ENCODE results near the gene UFC1. TPM values are rescaled to one million over a fixed set of nuclear protein-coding genes. Genes with fewer than 3 reads are reported as not detected.
"Not testable (repeated sequence)": the region's sequence is repeated elsewhere in the genome, so short reads cannot be mapped to it uniquely, and the experiment has no call there.

Gene UFC1
- total RNA-seq, 5 donors from 2014 or later (not counting 1 experiment from before 2014, with no cell fraction given), result 82.9 to 109 (median 93.8) TPM

GRCh38 chr1:161115132-161115711 lies 38.6 kb upstream of the UFC1 start:
- Mint-ChIP-seq H3K27ac (peak overlapping the region in 1 of 2 donors; percentile 44), H3K4me3 (peak overlapping the region in 2 of 3 donors; percentile 89 to 96), H3K36me3 (peaks cover 9% of the 10 kb centered on the region), H3K27me3 (no peaks in the 10 kb centered on the region), H3K4me1 (peaks cover 77 to 80% (median 78%) of the 10 kb centered on the region in 3 donors), H3K9me3 (no peaks in the 10 kb centered on the region)
- ATAC-seq (replicated peaks in 1 of 4) (no peak), DNase-seq (no peak)
- ChIA-PET CTCF (no interaction called here), POLR2A (interaction anchor here in 1 of 2 donors (1.2 kb wide), 1 partner anchor 10 kb away, joined by 3 read pairs; no protein-coding TSS in a partner anchor)
- no peaks in the 10 kb centered on the region for H3K9me3 ChIP-seq
- H3K4me1 ChIP-seq (ENCODE audit: control insufficient read depth in 1 of 2, extremely low read depth in 1 of 2, insufficient read depth in 2 of 2, low read length in 2 of 2), result peaks cover 25 to 42% of the 10 kb centered on the region in 2 experiments
- peaks cover 5 to 18% of the 10 kb centered on the region in 2 donors for H3K36me3 ChIP-seq (ENCODE audit: control insufficient read depth in 2 of 2, extremely low read depth in 1 of 2, insufficient read depth in 1 of 2, low read length in 1 of 2)
- WGBS (ENCODE audit: insufficient coverage), result 79% methylated on average over 10 of the region's 12 CpGs
- no peak overlapping the region for H3K4me3 ChIP-seq (ENCODE audit: control insufficient read depth in 1 of 2, extremely low read depth in 1 of 2, low read length in 1 of 2)
- H3K27me3 ChIP-seq (replicated peaks in 1 of 2; ENCODE audit: control insufficient read depth in 2 of 2, extremely low read depth in 1 of 2, insufficient read depth in 2 of 2, low read length in 1 of 2), result no peaks in the 10 kb centered on the region
- H3K27ac ChIP-seq (ENCODE audit: low read length), result no peak overlapping the region

GRCh38 chr1:161115961-161116360 lies 37.8 kb upstream of the UFC1 start:
- Mint-ChIP-seq H3K27ac (peak overlapping the region in 1 of 2 donors; percentile 2), H3K36me3 (peaks cover 12% of the 10 kb centered on the region), H3K4me3 (peak overlapping the region; percentile 89 to 96 (median 92)), H3K4me1 (peaks cover 77 to 82% (median 80%) of the 10 kb centered on the region in 3 donors)
- H3K9me3 ChIP-seq; H3K4me3 ChIP-seq (ENCODE audit: control insufficient read depth in 1 of 2, extremely low read depth in 1 of 2, low read length in 1 of 2); H3K27me3 Mint-ChIP-seq; H3K27ac ChIP-seq (ENCODE audit: low read length); POLR2A ChIA-PET; ATAC-seq (replicated peaks in 1 of 4); H3K9me3 Mint-ChIP-seq; DNase-seq; H3K27me3 ChIP-seq (replicated peaks in 1 of 2; ENCODE audit: control insufficient read depth in 2 of 2, extremely low read depth in 1 of 2, insufficient read depth in 2 of 2, low read length in 1 of 2): not testable (repeated sequence)
- peaks cover 8 to 25% of the 10 kb centered on the region in 2 donors for H3K36me3 ChIP-seq (ENCODE audit: control insufficient read depth in 2 of 2, extremely low read depth in 1 of 2, insufficient read depth in 1 of 2, low read length in 1 of 2)
- WGBS (ENCODE audit: insufficient coverage), result 90% methylated on average over 6 of the region's 6 CpGs
- CTCF ChIA-PET, result interaction anchor here in 1 of 2 donors (0.6 kb wide), 1 partner anchor 29 kb away, joined by 3 read pairs; no protein-coding TSS in a partner anchor
- peaks cover 25 to 42% of the 10 kb centered on the region in 2 experiments for H3K4me1 ChIP-seq (ENCODE audit: control insufficient read depth in 1 of 2, extremely low read depth in 1 of 2, insufficient read depth in 2 of 2, low read length in 2 of 2)

GRCh38 chr1:161117759-161118581 lies 35.8 kb upstream of the UFC1 start, which contains the start of the genes NIT1 and PFDN2:
TSS of gene NIT1 (plus strand) at chr1:161118105. CDS start at chr1:161118177, 72 bp downstream.
TSS of gene PFDN2 (minus strand) at chr1:161118037. CDS start at chr1:161118026, 11 bp downstream.
- peaks cover 31% of the 10 kb centered on the region for H3K36me3 Mint-ChIP-seq
- no peaks in the 10 kb centered on the region for H3K27me3 Mint-ChIP-seq
- H3K36me3 ChIP-seq (ENCODE audit: control insufficient read depth in 2 of 2, extremely low read depth in 1 of 2, insufficient read depth in 1 of 2, low read length in 1 of 2), result peaks cover 11 to 42% of the 10 kb centered on the region in 2 donors
- DNase-seq, result peak; percentile 64 to 92 (median 79)
- peaks cover 22 to 42% of the 10 kb centered on the region in 2 experiments for H3K4me1 ChIP-seq (ENCODE audit: control insufficient read depth in 1 of 2, extremely low read depth in 1 of 2, insufficient read depth in 2 of 2, low read length in 2 of 2)
- POLR2A ChIA-PET, result interaction anchor here (0.6 to 2.1 kb wide), 9 partner anchors 14 to 411 kb away, joined by 3 to 11 read pairs (median 5); partner anchors contain the start of gene DEDD (in 1 of the 2)
- H3K4me3 Mint-ChIP-seq, result peak within 1 kb of the TSS; percentile 89 to 96 (median 92)
- WGBS (ENCODE audit: insufficient coverage), result 0% methylated on average over 52 of the region's 58 CpGs
- H3K27ac Mint-ChIP-seq, result peak within 1 kb of the TSS; percentile 91 to 93
- H3K4me3 ChIP-seq (ENCODE audit: control insufficient read depth in 1 of 2, extremely low read depth in 1 of 2, low read length in 1 of 2), result peak within 1 kb of the TSS; percentile 90 to 100
- CTCF ChIA-PET, result interaction anchor here in 1 of 2 donors (0.6 to 1.5 kb wide), 7 partner anchors 15 to 108 kb away, joined by 3 to 8 read pairs (median 3); partner anchors contain the start of genes DEDD, PPOX and TOMM40L
- no peaks in the 10 kb centered on the region for H3K9me3 ChIP-seq
- H3K27ac ChIP-seq (ENCODE audit: low read length), result peak within 1 kb of the TSS; percentile 89
- H3K9me3 Mint-ChIP-seq, result no peaks in the 10 kb centered on the region
- no peaks in the 10 kb centered on the region for H3K27me3 ChIP-seq (replicated peaks in 1 of 2; ENCODE audit: control insufficient read depth in 2 of 2, extremely low read depth in 1 of 2, insufficient read depth in 2 of 2, low read length in 1 of 2)
- peaks cover 61 to 76% (median 76%) of the 10 kb centered on the region in 3 donors for H3K4me1 Mint-ChIP-seq
- peak; percentile 86 to 89 (median 88) for ATAC-seq (replicated peaks in 1 of 4)

GRCh38 chr1:161119092-161119903 lies 34.5 kb upstream of the UFC1 start:
- H3K4me1 Mint-ChIP-seq, result peaks cover 51 to 63% (median 62%) of the 10 kb centered on the region in 3 donors
- POLR2A ChIA-PET, result interaction anchor here in 1 of 2 donors (0.6 kb wide), 1 partner anchor 46 kb away, joined by 3 read pairs; no protein-coding TSS in a partner anchor
- Histone ChIP-seq H3K9me3 (no peaks in the 10 kb centered on the region), H3K27me3 (replicated peaks in 1 of 2; ENCODE audit: control insufficient read depth in 2 of 2, extremely low read depth in 1 of 2, insufficient read depth in 2 of 2, low read length in 1 of 2) (no peaks in the 10 kb centered on the region), H3K36me3 (ENCODE audit: control insufficient read depth in 2 of 2, extremely low read depth in 1 of 2, insufficient read depth in 1 of 2, low read length in 1 of 2) (peaks cover 15 to 51% of the 10 kb centered on the region in 2 donors), H3K4me3 (ENCODE audit: control insufficient read depth in 1 of 2, extremely low read depth in 1 of 2, low read length in 1 of 2) (no peak overlapping the region), H3K27ac (ENCODE audit: low read length) (peak overlapping the region; percentile 89), H3K4me1 (ENCODE audit: control insufficient read depth in 1 of 2, extremely low read depth in 1 of 2, insufficient read depth in 2 of 2, low read length in 2 of 2) (peaks cover 20 to 42% of the 10 kb centered on the region in 2 experiments)
- peak; percentile 43 to 57 (median 46) for ATAC-seq (replicated peaks in 1 of 4)
- 62% methylated on average over 7 of the region's 10 CpGs for WGBS (ENCODE audit: insufficient coverage)
- CTCF ChIA-PET, result no interaction called here
- peak in 33 of 35 experiments; percentile 22 to 83 (median 57) for DNase-seq
- H3K36me3 Mint-ChIP-seq, result peaks cover 40% of the 10 kb centered on the region
- H3K27me3 Mint-ChIP-seq, result no peaks in the 10 kb centered on the region
- H3K27ac Mint-ChIP-seq, result peak overlapping the region; percentile 91 to 93
- no peaks in the 10 kb centered on the region for H3K9me3 Mint-ChIP-seq
- H3K4me3 Mint-ChIP-seq, result peak overlapping the region; percentile 89 to 96 (median 92)

GRCh38 chr1:161121042-161121650 lies 32.6 kb upstream of the UFC1 start:
- Mint-ChIP-seq H3K4me3 (no peak overlapping the region), H3K9me3 (no peaks in the 10 kb centered on the region), H3K36me3 (peaks cover 43% of the 10 kb centered on the region), H3K27me3 (no peaks in the 10 kb centered on the region), H3K27ac (peak overlapping the region in 1 of 2 donors; percentile 16), H3K4me1 (peaks cover 43 to 50% (median 45%) of the 10 kb centered on the region in 3 donors)
- H3K4me1 ChIP-seq (ENCODE audit: control insufficient read depth in 1 of 2, extremely low read depth in 1 of 2, insufficient read depth in 2 of 2, low read length in 2 of 2), result peaks cover 20 to 32% of the 10 kb centered on the region in 2 experiments
- H3K27me3 ChIP-seq (replicated peaks in 1 of 2; ENCODE audit: control insufficient read depth in 2 of 2, extremely low read depth in 1 of 2, insufficient read depth in 2 of 2, low read length in 1 of 2), result no peaks in the 10 kb centered on the region
- no CpG with 5 or more reads among the region's 3 CpGs for WGBS (ENCODE audit: insufficient coverage)
- peaks cover 23 to 58% of the 10 kb centered on the region in 2 donors for H3K36me3 ChIP-seq (ENCODE audit: control insufficient read depth in 2 of 2, extremely low read depth in 1 of 2, insufficient read depth in 1 of 2, low read length in 1 of 2)
- ChIA-PET POLR2A (interaction anchor here (0.5 to 0.6 kb wide), 3 partner anchors 164 to 1043 kb away, joined by 4 to 5 read pairs (median 4); no protein-coding TSS in a partner anchor), CTCF (interaction anchor here (0.6 to 1.2 kb wide), 8 partner anchors 10 to 348 kb away, joined by 3 to 6 read pairs (median 3); partner anchors contain the start of gene DEDD (in 1 of the 2))
- H3K4me3 ChIP-seq (ENCODE audit: control insufficient read depth in 1 of 2, extremely low read depth in 1 of 2, low read length in 1 of 2), result no peak overlapping the region
- no peaks in the 10 kb centered on the region for H3K9me3 ChIP-seq
- H3K27ac ChIP-seq (ENCODE audit: low read length), result no peak overlapping the region
- no peak for DNase-seq
- no peak for ATAC-seq (replicated peaks in 1 of 4)

All from T-cell (primary cell).